GM19452 (cell line): Measurements from ENCODE around the gene HIVEP3.

ENCODE experiments used
- ATAC-seq: cut with Tn5 transposase; IDR thresholded peaks from one replicate; pipeline ENCODE4 v1.9.1; 2021; ENCODE audit not compliant: unreplicated experiment

The HIVEP3 gene

DNA sequence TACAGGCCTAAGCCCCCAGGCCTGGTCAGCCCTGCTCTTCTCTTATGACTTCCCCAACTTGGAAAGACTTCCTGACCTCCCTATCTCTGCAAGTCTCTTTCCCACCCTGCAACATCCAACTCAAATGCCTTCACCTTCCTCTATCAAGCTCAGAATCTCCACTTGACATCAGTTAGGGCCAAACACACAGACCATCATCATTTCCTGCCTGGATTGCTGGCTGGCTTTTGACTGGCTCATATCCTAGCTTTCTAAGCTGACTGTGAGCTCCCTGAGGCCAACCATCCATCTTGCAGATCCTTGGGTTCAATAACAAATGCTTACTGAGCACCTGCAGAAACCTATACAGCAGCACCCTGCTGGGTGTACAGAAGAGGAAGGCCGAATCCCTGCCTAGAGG, 296.9 kb downstream of the HIVEP3 start:
- ATAC-seq = no peak

- no peak for ATAC-seq
These were observed 297.5 kb downstream of the HIVEP3 start for GRCh38 chr1:41621256-41621655.

GRCh38 chr1:41620365-41621169, 298.2 kb downstream of the HIVEP3 start:
- ATAC-seq = no peak

DNA sequence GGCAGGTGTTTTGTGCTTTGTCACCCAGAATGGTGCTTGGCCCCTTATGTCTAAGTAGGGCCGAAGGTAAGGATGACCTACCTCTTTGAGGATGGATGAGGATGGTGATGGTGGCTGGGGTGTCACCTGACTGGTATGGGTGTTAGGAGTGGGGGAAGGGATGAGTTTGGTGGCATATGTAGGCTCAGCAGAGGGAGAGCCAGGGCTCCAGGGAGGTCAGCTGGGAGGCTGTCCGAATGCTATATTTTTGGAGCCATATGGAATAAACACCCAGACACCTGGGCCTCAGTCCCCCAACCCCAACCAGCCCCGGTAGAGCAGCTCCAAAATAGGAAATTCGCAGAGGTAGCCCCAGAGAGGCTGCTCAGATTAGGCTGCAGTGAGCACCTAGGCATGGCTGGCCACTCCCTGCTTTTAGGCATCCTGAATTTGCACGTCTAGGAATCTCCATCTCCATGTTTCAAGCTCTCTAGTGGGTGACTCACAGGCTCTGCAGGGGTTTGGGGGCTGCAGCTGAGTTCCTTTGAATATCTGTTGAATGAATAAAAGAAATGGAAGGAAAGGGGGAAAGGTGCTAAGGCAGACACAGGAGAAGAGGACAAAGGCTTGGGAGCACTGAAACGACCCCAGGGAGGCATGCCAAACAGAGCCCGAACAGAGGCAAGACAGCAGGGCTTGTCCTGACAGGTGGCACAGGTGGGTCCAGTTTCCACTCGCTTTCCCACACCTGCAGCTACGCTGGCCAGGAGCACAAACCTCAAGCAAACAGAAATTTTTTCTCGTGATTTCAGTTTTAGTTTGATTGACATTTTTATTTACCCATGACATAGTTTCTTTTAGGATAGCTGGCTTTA, 299.0 kb downstream of the HIVEP3 start:
- no peak for ATAC-seq

- no peak for ATAC-seq
These were observed 299.9 kb downstream of the HIVEP3 start for GRCh38 chr1:41618871-41619270.

- ATAC-seq = no peak
These were observed 300.5 kb downstream of the HIVEP3 start for GRCh38 chr1:41618066-41618825.

DNA sequence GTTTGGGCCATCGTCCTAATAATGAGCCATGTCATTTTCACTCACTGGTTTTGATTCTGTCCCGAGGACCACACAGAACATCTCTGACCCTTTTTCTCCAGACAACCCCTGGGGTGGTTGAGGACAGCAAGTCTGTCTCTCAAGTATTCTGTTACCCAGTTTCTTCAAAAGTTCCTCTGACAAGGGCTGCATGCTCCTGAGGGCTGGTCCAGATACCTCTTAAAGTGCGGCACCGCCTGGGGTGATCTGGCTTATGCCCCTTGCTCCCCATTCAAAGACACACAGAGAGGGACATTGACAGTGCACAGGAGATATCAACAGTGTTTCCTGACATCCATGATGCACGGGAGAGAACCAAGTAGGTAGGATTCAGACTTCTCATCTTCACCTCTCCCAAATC, 301.4 kb downstream of the HIVEP3 start:
- ATAC-seq = no peak

GRCh38 chr1:41616563-41616962, 302.2 kb downstream of the HIVEP3 start:
- ATAC-seq = no peak

DNA sequence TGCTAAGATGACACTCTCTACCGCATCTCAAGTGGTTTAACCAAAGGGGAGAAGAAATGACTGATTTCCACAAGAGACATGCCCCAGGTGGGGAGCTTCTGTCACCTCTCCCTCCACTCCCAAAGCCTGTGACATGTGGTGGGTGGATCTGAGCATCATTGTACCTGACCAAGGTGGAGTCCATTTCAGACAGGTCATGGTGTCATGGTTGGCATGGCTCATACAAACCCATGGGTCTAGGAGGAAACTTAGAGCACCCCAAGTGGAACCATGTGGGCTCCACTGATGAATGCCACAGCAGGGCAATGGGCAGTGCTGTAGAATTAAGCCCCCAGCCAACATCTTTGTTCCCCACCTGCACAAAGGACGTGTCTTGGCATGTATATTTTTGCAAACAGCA, 302.7 kb downstream of the HIVEP3 start:
- no peak for ATAC-seq

- no peak for ATAC-seq
These were observed 303.4 kb downstream of the HIVEP3 start for GRCh38 chr1:41615316-41615715.

- ATAC-seq = no peak
These were observed 303.9 kb downstream of the HIVEP3 start for GRCh38 chr1:41614818-41615217.

- no peak for ATAC-seq
These were observed 304.8 kb downstream of the HIVEP3 start for GRCh38 chr1:41613689-41614574.

DNA sequence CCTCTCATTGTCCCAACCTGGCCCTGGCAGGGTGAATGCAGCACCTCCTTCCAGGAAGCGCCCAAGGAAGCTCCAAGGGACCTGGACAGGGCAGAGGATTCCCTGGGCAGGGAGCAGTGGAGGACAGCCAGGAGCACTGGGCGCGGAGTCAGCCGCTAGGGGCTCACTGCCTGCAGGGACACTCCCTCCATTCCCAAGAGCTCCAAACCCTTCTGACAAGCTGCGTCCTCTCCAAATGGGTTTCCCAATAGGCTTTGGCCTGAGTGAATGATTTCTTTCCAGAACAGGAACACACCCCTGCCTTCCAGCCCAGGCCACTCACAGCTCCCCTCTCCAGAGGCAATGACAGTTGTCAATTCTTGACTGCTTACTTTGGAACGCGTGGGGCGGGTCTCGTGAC, 305.8 kb downstream of the HIVEP3 start:
- ATAC-seq = no peak

GRCh38 chr1:41611932-41612450, 306.7 kb downstream of the HIVEP3 start:
- ATAC-seq = no peak

- ATAC-seq = no peak
These were observed 307.4 kb downstream of the HIVEP3 start for GRCh38 chr1:41611068-41611931.

DNA sequence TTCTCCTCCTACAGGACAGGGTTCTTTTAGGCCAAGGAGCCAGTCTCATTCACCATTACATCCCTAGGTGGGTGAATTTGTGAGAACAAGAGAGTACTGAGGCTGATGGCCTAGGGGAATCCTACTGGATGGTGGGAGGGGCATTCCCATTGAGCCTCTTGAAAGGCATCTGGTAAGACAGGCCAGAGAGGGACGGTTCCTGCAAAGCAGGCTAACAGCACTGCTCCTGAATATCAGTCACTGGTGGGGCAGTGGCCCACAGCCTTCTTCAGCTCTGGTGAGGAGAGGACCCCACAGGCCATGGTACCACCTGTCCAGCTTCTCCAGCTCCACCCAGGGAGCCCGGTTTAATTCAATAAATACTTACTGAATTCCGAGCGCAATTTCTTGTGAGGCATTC, 308.4 kb downstream of the HIVEP3 start:
- no peak for ATAC-seq

- ATAC-seq = no peak
These were observed 309.4 kb downstream of the HIVEP3 start for GRCh38 chr1:41609166-41609883.

- no peak for ATAC-seq
These were observed 310.5 kb downstream of the HIVEP3 start for GRCh38 chr1:41608211-41608610.

DNA sequence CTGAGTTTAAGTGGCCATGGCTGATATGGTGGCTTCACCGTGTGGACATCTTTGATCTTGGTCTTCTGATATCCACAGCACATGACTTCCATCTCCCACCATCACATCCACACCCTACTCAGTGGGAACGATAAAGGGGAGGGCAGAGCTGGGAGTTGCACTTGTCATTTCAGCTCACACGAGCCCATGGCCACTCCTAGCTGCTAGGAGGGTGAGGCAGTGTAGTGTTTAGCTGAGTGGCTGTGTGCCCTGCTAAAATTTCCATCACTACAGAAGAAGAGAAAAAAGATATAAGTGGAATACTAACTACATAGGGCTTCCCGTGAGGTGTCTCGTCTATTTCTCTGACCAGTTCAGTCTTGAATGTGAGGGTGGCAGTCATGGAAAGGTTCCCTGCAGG, 310.9 kb downstream of the HIVEP3 start:
- no peak for ATAC-seq
